Measurements from ENCODE around the gene ASTL. TPM values are rescaled to one million over a fixed set of nuclear protein-coding genes. Genes with fewer than 3 reads are reported as not detected.

ASTL gene
- total and polyA plus RNA-seq, 9 of the 15 experiments (the other 6 are each of a cell fraction or from before 2014, with no cell fraction given): not detected

GRCh38 chr2:96117701-96118588 lies 20.4 kb downstream of the ASTL start (continued):
- no peak for TF ChIP-seq SIX5 (IDR thresholded peaks at IDR 0.05; ENCODE audit: borderline replicate concordance in 1 of 2, insufficient read depth in 1 of 2, low read depth in 1 of 2, low read length in 2 of 2)
- no peak for TF ChIP-seq E2F8 (IDR thresholded peaks at IDR 0.05; ENCODE audit: low read depth, partially characterized antibody)
- no peak for TF ChIP-seq TEAD1 (CRISPR knock-in tag; IDR thresholded peaks at IDR 0.05)
- no peak for TF ChIP-seq C11orf30 (IDR thresholded peaks at IDR 0.05; ENCODE audit: low read depth)
- TF ChIP-seq PRDM10 (IDR thresholded peaks at IDR 0.05; ENCODE audit: partially characterized antibody): no peak
- TF ChIP-seq GATAD2A (IDR thresholded peaks at IDR 0.05): no peak
- TF ChIP-seq, protein P1, sequence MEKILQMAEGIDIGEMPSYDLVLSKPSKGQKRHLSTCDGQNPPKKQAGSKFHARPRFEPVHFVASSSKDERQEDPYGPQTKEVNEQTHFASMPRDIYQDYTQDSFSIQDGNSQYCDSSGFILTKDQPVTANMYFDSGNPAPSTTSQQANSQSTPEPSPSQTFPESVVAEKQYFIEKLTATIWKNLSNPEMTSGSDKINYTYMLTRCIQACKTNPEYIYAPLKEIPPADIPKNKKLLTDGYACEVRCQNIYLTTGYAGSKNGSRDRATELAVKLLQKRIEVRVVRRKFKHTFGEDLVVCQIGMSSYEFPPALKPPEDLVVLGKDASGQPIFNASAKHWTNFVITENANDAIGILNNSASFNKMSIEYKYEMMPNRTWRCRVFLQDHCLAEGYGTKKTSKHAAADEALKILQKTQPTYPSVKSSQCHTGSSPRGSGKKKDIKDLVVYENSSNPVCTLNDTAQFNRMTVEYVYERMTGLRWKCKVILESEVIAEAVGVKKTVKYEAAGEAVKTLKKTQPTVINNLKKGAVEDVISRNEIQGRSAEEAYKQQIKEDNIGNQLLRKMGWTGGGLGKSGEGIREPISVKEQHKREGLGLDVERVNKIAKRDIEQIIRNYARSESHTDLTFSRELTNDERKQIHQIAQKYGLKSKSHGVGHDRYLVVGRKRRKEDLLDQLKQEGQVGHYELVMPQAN (IDR thresholded peaks at IDR 0.05; ENCODE audit: borderline replicate concordance): no peak
- TF ChIP-seq, protein P2, sequence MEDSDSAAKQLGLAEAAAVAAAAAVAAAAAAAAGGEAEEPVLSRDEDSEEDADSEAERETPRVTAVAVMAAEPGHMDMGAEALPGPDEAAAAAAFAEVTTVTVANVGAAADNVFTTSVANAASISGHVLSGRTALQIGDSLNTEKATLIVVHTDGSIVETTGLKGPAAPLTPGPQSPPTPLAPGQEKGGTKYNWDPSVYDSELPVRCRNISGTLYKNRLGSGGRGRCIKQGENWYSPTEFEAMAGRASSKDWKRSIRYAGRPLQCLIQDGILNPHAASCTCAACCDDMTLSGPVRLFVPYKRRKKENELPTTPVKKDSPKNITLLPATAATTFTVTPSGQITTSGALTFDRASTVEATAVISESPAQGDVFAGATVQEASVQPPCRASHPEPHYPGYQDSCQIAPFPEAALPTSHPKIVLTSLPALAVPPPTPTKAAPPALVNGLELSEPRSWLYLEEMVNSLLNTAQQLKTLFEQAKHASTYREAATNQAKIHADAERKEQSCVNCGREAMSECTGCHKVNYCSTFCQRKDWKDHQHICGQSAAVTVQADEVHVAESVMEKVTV (CRISPR knock-in tag; IDR thresholded peaks at IDR 0.05): no peak
- TF ChIP-seq, protein P3, sequence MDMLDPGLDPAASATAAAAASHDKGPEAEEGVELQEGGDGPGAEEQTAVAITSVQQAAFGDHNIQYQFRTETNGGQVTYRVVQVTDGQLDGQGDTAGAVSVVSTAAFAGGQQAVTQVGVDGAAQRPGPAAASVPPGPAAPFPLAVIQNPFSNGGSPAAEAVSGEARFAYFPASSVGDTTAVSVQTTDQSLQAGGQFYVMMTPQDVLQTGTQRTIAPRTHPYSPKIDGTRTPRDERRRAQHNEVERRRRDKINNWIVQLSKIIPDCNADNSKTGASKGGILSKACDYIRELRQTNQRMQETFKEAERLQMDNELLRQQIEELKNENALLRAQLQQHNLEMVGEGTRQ (CRISPR knock-in tag; IDR thresholded peaks at IDR 0.05): peak; percentile 56
- no peak for TF ChIP-seq MEF2D (tag; conservative IDR thresholded peaks at IDR 0.05; ENCODE audit: low read depth)
- peak; percentile 69 for TF ChIP-seq L3MBTL2 (IDR thresholded peaks at IDR 0.05)
- TF ChIP-seq ZNF696 (CRISPR knock-in tag; conservative IDR thresholded peaks at IDR 0.05): no peak
